Adrenal gland (tissue), 5 donors: ENCODE data around the gene KCNK2.

Source experiments
- CTCF ChIP-seq, 6 experiments: fragments of 450-650 bp in 4 of 6; fragments of 200-600 bp in 2 of 6; sonication (generic) in 1 of 6; IDR thresholded peaks; 1 replicate in 5 of 6; 2 replicates in 1 of 6; pipeline versions ENCODE4 v1.5.1 to v1.8.0; 2016 to 2021; ENCODE audit warnings: antibody characterized with exemption in 6 of 6, mild to moderate bottlenecking in 2 of 6, moderate library complexity in 1 of 6
- POLR2A ChIP-seq, 2 donors: fragments of 450-650 bp; IDR thresholded peaks; one replicate each; pipeline ENCODE4 v1.6.1; 2017; ENCODE audit warnings: antibody characterized with exemption in 2 of 2, mild to moderate bottlenecking in 2 of 2, moderate library complexity in 1 of 2
- donor health status: DM: no; HTN: no; CAD: no.

- TF ChIP-seq CTCF (IDR thresholded peaks at IDR 0.05) (no peak), POLR2A (IDR thresholded peaks at IDR 0.05) (no peak)
Measured at GRCh38 chr1:215119719-215120365, 37.3 kb downstream of the KCNK2 start.
